Esophagus squamous epithelium (tissue), 4 donors: Measurements from ENCODE around the gene EFCAB5.

Source experiments
- POLR2A ChIP-seq, 4 donors: fragments of 450-650 bp; IDR thresholded peaks; one replicate each; pipeline ENCODE4 v1.6.1; 2017; ENCODE audit warnings: antibody characterized with exemption in 4 of 4, mild to moderate bottlenecking in 4 of 4, moderate library complexity in 3 of 4
- TF ChIP-seq, protein P1 (sequence below), 6 experiments: fragments of 450-650 bp in 4 of 6; fragments of 200-600 bp in 2 of 6; sonication (generic) in 2 of 6; IDR thresholded peaks; one replicate each; pipeline ENCODE4 v1.5.1; 2016 to 2019; ENCODE audit warnings: antibody characterized with exemption in 6 of 6, mild to moderate bottlenecking in 4 of 6, moderate library complexity in 4 of 6

DNA sequence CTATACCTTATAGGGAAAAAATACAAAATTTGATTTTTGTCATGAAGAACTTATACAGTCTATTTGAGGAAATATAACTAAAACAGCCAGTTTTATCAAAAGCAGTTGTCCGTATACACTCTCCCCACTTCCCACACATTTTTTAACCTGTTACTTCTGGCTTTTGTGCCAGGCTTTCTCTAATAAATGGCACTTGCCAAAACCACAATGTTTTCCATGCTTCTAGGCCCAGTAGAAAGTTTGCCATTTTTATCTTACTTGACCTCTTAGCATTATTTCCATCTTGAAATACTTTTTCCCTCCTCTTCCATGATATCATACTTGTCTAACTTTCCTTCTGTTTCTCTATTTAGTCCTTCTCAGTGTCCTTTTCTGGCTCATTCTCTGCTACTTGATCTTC, 38.8 kb downstream of the EFCAB5 start:
- TF ChIP-seq, protein P1, sequence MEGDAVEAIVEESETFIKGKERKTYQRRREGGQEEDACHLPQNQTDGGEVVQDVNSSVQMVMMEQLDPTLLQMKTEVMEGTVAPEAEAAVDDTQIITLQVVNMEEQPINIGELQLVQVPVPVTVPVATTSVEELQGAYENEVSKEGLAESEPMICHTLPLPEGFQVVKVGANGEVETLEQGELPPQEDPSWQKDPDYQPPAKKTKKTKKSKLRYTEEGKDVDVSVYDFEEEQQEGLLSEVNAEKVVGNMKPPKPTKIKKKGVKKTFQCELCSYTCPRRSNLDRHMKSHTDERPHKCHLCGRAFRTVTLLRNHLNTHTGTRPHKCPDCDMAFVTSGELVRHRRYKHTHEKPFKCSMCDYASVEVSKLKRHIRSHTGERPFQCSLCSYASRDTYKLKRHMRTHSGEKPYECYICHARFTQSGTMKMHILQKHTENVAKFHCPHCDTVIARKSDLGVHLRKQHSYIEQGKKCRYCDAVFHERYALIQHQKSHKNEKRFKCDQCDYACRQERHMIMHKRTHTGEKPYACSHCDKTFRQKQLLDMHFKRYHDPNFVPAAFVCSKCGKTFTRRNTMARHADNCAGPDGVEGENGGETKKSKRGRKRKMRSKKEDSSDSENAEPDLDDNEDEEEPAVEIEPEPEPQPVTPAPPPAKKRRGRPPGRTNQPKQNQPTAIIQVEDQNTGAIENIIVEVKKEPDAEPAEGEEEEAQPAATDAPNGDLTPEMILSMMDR (IDR thresholded peaks at IDR 0.05) = no peak
- no peak for TF ChIP-seq POLR2A (IDR thresholded peaks at IDR 0.05)
